Astrocyte (in vitro differentiated cells and primary cell): ENCODE results near the gene ADH1A. TPM values are rescaled to one million over a fixed set of nuclear protein-coding genes. Genes with fewer than 3 reads are reported as not detected.

Experiments
- DNase-seq: peaks from one replicate; pipeline ENCODE4 v3.0.0-alpha.2; 2010; ENCODE audit warnings: low read depth
- FAIRE-seq: peaks from 2 replicates; lab custom pipeline; 2011; peaks lifted over from hg19 to GRCh38; lab: Jason Lieb, UNC
- H2AFZ ChIP-seq: 2 replicates; pipeline ENCODE4 v1.6.0; 2012; ENCODE audit warnings: low read depth, low read length, inconsistent platforms
- H3K27ac ChIP-seq: 2 replicates; pipeline ENCODE4 v1.5.1; 2011; ENCODE audit warnings: low read depth, low read length, inconsistent platforms
- H3K27me3 ChIP-seq: 2 replicates; pipeline ENCODE4 v1.6.0; 2011; ENCODE audit warnings: low read length, inconsistent platforms; ENCODE audit not compliant: insufficient read depth
- H3K36me3 ChIP-seq: 2 replicates; pipeline ENCODE4 v1.5.1; 2011; ENCODE audit warnings: low read length, inconsistent platforms; ENCODE audit not compliant: insufficient read depth
- H3K4me1 ChIP-seq: 2 replicates; pipeline ENCODE4 v1.5.1; 2011; ENCODE audit warnings: low read length, inconsistent platforms; ENCODE audit not compliant: insufficient read depth
- H3K4me2 ChIP-seq: 2 replicates; pipeline ENCODE4 v1.6.0; 2012; ENCODE audit warnings: low read length, inconsistent platforms
- H3K4me3 ChIP-seq: 2 replicates; pipeline ENCODE4 v1.5.1; 2011; ENCODE audit warnings: low read depth, mild to moderate bottlenecking, low read length, inconsistent platforms; ENCODE audit not compliant: insufficient read depth
- H3K79me2 ChIP-seq: 2 replicates; pipeline ENCODE4 v1.6.0; 2012; ENCODE audit warnings: mild to moderate bottlenecking, low read length, inconsistent platforms; ENCODE audit not compliant: insufficient read depth
- H3K9ac ChIP-seq: 2 replicates; pipeline ENCODE4 v1.6.0; 2012; ENCODE audit warnings: mild to moderate bottlenecking, low read length, inconsistent platforms
- H3K9me3 ChIP-seq: 2 replicates; pipeline ENCODE4 v1.5.1; 2012; ENCODE audit warnings: low read depth, mild to moderate bottlenecking, low read length, inconsistent platforms; ENCODE audit not compliant: insufficient read depth
- H4K20me1 ChIP-seq: 2 replicates; pipeline ENCODE4 v1.6.0; 2012; ENCODE audit warnings: low read length, inconsistent platforms; ENCODE audit not compliant: insufficient read depth
- H3K27ac Mint-ChIP-seq: one replicate; pipeline ENCODE4 v1.8.0; 2021; ENCODE audit warnings: mild to moderate bottlenecking, mixed read lengths; ENCODE audit not compliant: unreplicated experiment
- H3K27me3 Mint-ChIP-seq: one replicate; pipeline ENCODE4 v1.8.0; 2021; ENCODE audit warnings: low read depth, mixed read lengths; ENCODE audit not compliant: unreplicated experiment
- H3K36me3 Mint-ChIP-seq: one replicate; pipeline ENCODE4 v1.8.0; 2021; ENCODE audit warnings: low read depth, mixed read lengths; ENCODE audit not compliant: unreplicated experiment
- H3K4me1 Mint-ChIP-seq: one replicate; pipeline ENCODE4 v1.8.0; 2021; ENCODE audit warnings: low read depth, mixed read lengths; ENCODE audit not compliant: unreplicated experiment
- H3K4me3 Mint-ChIP-seq: one replicate; pipeline ENCODE4 v1.8.0; 2021; ENCODE audit warnings: mild to moderate bottlenecking, moderate library complexity, mixed read lengths; ENCODE audit not compliant: unreplicated experiment
- H3K9me3 Mint-ChIP-seq: one replicate; pipeline ENCODE4 v1.8.0; 2021; ENCODE audit warnings: mild to moderate bottlenecking, mixed read lengths; ENCODE audit not compliant: unreplicated experiment
- EZH2 ChIP-seq: IDR thresholded peaks from 2 replicates; pipeline ENCODE4 v1.6.1; 2012; ENCODE audit warnings: mild to moderate bottlenecking, low read length, inconsistent platforms; ENCODE audit not compliant: insufficient read depth
- total RNA-seq: library from RNA; stranded (reverse); gene quantifications from 2 replicates; pipeline ENCODE4 v1.2.1, GENCODE V29; 2021
- TF ChIP-seq, protein P1 (sequence below): IDR thresholded peaks from 2 replicates; pipeline ENCODE4 v1.5.1; 2011; ENCODE audit warnings: low read depth, mild to moderate bottlenecking, inconsistent platforms, low read length, moderate library complexity; ENCODE audit not compliant: insufficient read depth

Gene ADH1A
- total RNA-seq, 1 donor from 2014 or later: not detected

DNA sequence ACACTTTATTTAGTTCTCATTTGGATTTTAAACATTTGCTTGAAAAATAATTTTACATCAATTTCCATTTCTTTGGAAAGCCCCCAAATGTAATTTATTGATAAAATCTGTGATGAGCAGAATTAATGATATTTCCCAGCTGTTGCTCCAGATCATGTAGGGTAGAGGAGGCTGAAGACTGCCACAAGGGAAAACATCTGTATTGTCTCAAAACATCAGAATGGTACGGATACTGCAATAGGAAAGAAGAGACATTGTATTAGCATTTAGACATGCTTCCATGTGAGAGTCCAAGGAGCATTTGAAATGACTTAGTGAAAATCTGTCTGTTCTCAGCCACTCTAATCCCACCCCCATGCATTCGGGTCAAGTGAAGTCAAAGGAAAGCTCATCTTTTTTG is 14.4 kb downstream of the ADH1A start:
- H2AFZ ChIP-seq: no peak overlapping the region
- FAIRE-seq: no peak
- no peaks in the 10 kb centered on the region for H3K9me3 Mint-ChIP-seq
- no peaks in the 10 kb centered on the region for H3K36me3 Mint-ChIP-seq
- no peak for DNase-seq
- H3K27me3 ChIP-seq: no peaks in the 10 kb centered on the region
- H3K27ac Mint-ChIP-seq: no peak overlapping the region
- no peaks in the 10 kb centered on the region for H3K4me1 ChIP-seq
- H3K27me3 Mint-ChIP-seq: no peaks in the 10 kb centered on the region
- no peak for TF ChIP-seq EZH2
- TF ChIP-seq, protein P1, sequence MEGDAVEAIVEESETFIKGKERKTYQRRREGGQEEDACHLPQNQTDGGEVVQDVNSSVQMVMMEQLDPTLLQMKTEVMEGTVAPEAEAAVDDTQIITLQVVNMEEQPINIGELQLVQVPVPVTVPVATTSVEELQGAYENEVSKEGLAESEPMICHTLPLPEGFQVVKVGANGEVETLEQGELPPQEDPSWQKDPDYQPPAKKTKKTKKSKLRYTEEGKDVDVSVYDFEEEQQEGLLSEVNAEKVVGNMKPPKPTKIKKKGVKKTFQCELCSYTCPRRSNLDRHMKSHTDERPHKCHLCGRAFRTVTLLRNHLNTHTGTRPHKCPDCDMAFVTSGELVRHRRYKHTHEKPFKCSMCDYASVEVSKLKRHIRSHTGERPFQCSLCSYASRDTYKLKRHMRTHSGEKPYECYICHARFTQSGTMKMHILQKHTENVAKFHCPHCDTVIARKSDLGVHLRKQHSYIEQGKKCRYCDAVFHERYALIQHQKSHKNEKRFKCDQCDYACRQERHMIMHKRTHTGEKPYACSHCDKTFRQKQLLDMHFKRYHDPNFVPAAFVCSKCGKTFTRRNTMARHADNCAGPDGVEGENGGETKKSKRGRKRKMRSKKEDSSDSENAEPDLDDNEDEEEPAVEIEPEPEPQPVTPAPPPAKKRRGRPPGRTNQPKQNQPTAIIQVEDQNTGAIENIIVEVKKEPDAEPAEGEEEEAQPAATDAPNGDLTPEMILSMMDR: no peak
- H3K4me3 Mint-ChIP-seq: no peak overlapping the region
- no peaks in the 10 kb centered on the region for H3K9me3 ChIP-seq
- no peaks in the 10 kb centered on the region for H4K20me1 ChIP-seq
- no peaks in the 10 kb centered on the region for H3K4me1 Mint-ChIP-seq
- H3K4me2 ChIP-seq: no peak overlapping the region
- H3K79me2 ChIP-seq: no peaks in the 10 kb centered on the region
- no peak overlapping the region for H3K27ac ChIP-seq
- H3K4me3 ChIP-seq: no peak overlapping the region
- H3K9ac ChIP-seq: no peak overlapping the region
- no peaks in the 10 kb centered on the region for H3K36me3 ChIP-seq

DNA sequence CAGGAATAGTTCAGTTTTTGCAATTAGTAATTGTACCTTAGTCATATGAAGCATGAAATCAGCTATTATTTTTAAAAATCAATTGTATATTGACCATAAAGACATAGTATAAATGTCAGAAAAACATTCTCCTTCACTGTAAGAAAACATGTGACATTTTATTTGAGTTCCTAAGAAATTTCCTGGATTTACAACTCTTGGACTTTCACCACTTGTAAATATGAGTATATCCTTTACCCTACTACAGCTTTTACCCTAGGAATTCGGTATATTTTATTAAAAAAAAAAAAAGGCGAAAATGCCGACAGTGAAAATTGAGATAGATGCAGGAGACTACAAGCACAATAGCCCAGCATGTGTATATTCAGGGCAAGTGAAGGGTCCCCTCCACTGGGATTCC is 14.9 kb downstream of the ADH1A start:
- H3K36me3 ChIP-seq: no peaks in the 10 kb centered on the region
- TF ChIP-seq, protein P1: no peak
- TF ChIP-seq EZH2: no peak
- FAIRE-seq (no peak), DNase-seq (no peak)
- Mint-ChIP-seq H3K27me3 (no peaks in the 10 kb centered on the region), H3K27ac (no peak overlapping the region), H3K36me3 (no peaks in the 10 kb centered on the region), H3K4me3 (no peak overlapping the region), H3K4me1 (no peaks in the 10 kb centered on the region), H3K9me3 (no peaks in the 10 kb centered on the region)
- no peak overlapping the region for H3K4me2 ChIP-seq
- H3K4me1 ChIP-seq: no peaks in the 10 kb centered on the region
- H3K27ac ChIP-seq: no peak overlapping the region
- no peaks in the 10 kb centered on the region for H4K20me1 ChIP-seq
- no peak overlapping the region for H3K9ac ChIP-seq
- no peak overlapping the region for H2AFZ ChIP-seq
- no peak overlapping the region for H3K4me3 ChIP-seq
- no peaks in the 10 kb centered on the region for H3K9me3 ChIP-seq
- H3K79me2 ChIP-seq: no peaks in the 10 kb centered on the region
- no peaks in the 10 kb centered on the region for H3K27me3 ChIP-seq

DNA sequence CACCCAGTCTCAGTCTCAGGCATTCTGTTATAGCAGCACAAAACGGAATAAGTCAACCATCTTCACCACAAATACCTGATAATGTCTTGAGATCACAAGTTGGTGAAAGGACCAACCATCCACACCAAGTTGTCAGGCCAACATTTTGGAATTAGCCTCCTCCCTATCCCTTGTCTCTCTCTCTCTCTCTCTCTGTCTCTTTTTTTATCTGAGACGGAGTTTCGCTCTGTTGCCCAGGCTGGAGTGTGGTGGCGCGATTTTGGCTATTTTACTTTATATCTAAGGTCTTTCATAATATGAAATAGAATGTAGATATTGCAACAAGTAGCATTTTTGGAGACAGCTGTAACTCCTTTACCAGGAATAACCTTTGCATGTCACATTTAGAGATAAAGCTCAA is 15.7 kb downstream of the ADH1A start:
- H3K9me3 ChIP-seq: no peaks in the 10 kb centered on the region
- no peak overlapping the region for H3K9ac ChIP-seq
- no peak overlapping the region for H3K4me3 Mint-ChIP-seq
- TF ChIP-seq EZH2: no peak
- TF ChIP-seq, protein P1: no peak
- no peak overlapping the region for H3K4me2 ChIP-seq
- no peak overlapping the region for H3K4me3 ChIP-seq
- no peaks in the 10 kb centered on the region for H3K9me3 Mint-ChIP-seq
- no peak overlapping the region for H2AFZ ChIP-seq
- no peaks in the 10 kb centered on the region for H3K27me3 Mint-ChIP-seq
- H3K36me3 Mint-ChIP-seq: no peaks in the 10 kb centered on the region
- no peaks in the 10 kb centered on the region for H3K4me1 ChIP-seq
- H3K4me1 Mint-ChIP-seq: no peaks in the 10 kb centered on the region
- H3K27me3 ChIP-seq: no peaks in the 10 kb centered on the region
- no peak overlapping the region for H3K27ac ChIP-seq
- FAIRE-seq (no peak), DNase-seq (no peak)
- H4K20me1 ChIP-seq: no peaks in the 10 kb centered on the region
- no peak overlapping the region for H3K27ac Mint-ChIP-seq
- H3K79me2 ChIP-seq: no peaks in the 10 kb centered on the region
- no peaks in the 10 kb centered on the region for H3K36me3 ChIP-seq
